ENCODE data around the gene PLIN3.
"Not testable (repeated sequence)": the region's sequence is repeated elsewhere in the genome, so short reads cannot be mapped to it uniquely, and the experiment has no call there.

DNA sequence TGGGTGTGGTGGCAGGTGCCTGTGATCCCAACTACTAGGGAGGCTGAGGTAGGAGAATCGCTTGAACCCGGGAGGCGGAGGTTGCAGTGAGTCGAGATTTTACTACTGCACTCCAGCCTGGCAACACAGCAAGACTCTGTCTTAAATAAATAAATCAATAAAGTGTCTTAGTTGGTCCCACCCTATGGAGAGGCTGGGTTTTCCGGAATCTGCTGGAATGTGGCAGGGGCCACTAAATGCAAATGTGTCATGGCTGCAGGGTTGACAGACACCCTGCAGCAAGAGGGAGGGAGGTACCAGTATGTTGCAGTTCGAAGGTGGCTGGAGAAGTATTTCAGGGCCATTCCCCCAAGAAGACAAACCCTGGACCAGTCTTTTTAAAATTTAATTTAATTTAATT, 17.5 kb upstream of the PLIN3 start:
- TF ChIP-seq, protein P1, sequence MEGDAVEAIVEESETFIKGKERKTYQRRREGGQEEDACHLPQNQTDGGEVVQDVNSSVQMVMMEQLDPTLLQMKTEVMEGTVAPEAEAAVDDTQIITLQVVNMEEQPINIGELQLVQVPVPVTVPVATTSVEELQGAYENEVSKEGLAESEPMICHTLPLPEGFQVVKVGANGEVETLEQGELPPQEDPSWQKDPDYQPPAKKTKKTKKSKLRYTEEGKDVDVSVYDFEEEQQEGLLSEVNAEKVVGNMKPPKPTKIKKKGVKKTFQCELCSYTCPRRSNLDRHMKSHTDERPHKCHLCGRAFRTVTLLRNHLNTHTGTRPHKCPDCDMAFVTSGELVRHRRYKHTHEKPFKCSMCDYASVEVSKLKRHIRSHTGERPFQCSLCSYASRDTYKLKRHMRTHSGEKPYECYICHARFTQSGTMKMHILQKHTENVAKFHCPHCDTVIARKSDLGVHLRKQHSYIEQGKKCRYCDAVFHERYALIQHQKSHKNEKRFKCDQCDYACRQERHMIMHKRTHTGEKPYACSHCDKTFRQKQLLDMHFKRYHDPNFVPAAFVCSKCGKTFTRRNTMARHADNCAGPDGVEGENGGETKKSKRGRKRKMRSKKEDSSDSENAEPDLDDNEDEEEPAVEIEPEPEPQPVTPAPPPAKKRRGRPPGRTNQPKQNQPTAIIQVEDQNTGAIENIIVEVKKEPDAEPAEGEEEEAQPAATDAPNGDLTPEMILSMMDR (IDR thresholded peaks at IDR 0.05) = not testable (repeated sequence)
- TF ChIP-seq POLR2A, EP300 (IDR thresholded peaks at IDR 0.05): not testable (repeated sequence)

All from tibial nerve (tissue), 4 donors.